Natural killer cell (primary cell): ENCODE data around the gene SLC19A3. TPM values are rescaled to one million over a fixed set of nuclear protein-coding genes. Genes with fewer than 3 reads are reported as not detected.

ENCODE experiments used
- ATAC-seq, 3 donors: fragments of 150-1000 bp in 2 of 3; fragments of 200-7000 bp in 1 of 3; cut with Tn5 transposase; 1 replicate in 1 of 3; 2 replicates in 2 of 3; pipeline ENCODE4 v1.10.0; 2021; ENCODE audit warnings: mild to moderate bottlenecking in 2 of 3, moderate library complexity in 2 of 3
- DNase-seq, 2 donors: peaks; one replicate each; pipeline versions ENCODE4 v3.0.0 to v3.0.0-alpha.2; 2013 to 2021; ENCODE audit warnings: mixed read lengths in 1 of 2
- H3K27ac ChIP-seq: one replicate; pipeline ENCODE4 v1.5.1; 2013; ENCODE audit warnings: mild to moderate bottlenecking, low read length
- H3K27me3 ChIP-seq: one replicate; pipeline ENCODE4 v1.6.1; 2013; ENCODE audit warnings: low read length; ENCODE audit not compliant: control insufficient read depth, insufficient read depth
- H3K36me3 ChIP-seq: one replicate; pipeline ENCODE4 v1.6.1; 2013; ENCODE audit warnings: low read length; ENCODE audit not compliant: control insufficient read depth, insufficient read depth
- H3K4me1 ChIP-seq: one replicate; pipeline ENCODE4 v1.6.1; 2013; ENCODE audit warnings: low read length; ENCODE audit not compliant: control insufficient read depth, insufficient read depth
- H3K4me3 ChIP-seq: one replicate; pipeline ENCODE4 v1.5.1; 2013; ENCODE audit warnings: low read length
- H3K9me3 ChIP-seq: one replicate; pipeline ENCODE4 v1.6.1; 2013; ENCODE audit warnings: low read length; ENCODE audit not compliant: control insufficient read depth, insufficient read depth
- H3K27ac Mint-ChIP-seq, 2 donors: one replicate each; pipeline ENCODE4 v1.8.0; 2022; ENCODE audit warnings: mild to moderate bottlenecking in 2 of 2, mixed read lengths in 2 of 2, moderate library complexity in 1 of 2
- H3K27me3 Mint-ChIP-seq, 2 donors: one replicate each; pipeline ENCODE4 v1.8.0; 2022; ENCODE audit warnings: low read depth in 2 of 2, mixed read lengths in 2 of 2
- H3K36me3 Mint-ChIP-seq: one replicate; pipeline ENCODE4 v1.8.0; 2022; ENCODE audit warnings: mixed read lengths
- H3K4me1 Mint-ChIP-seq, 2 donors: one replicate each; pipeline ENCODE4 v1.8.0; 2022; ENCODE audit warnings: mixed read lengths in 2 of 2
- H3K4me3 Mint-ChIP-seq: one replicate; pipeline ENCODE4 v1.8.0; 2022; ENCODE audit warnings: mild to moderate bottlenecking, moderate library complexity, mixed read lengths
- H3K9me3 Mint-ChIP-seq, 2 donors: one replicate each; pipeline ENCODE4 v1.8.0; 2022; ENCODE audit warnings: mixed read lengths in 2 of 2
- WGBS: methylation state at CpG from one replicate; pipeline ENCODE4 v1.1.7; 2013; ENCODE audit warnings: missing lambda C conversion rate; ENCODE audit not compliant: insufficient coverage; 5-methylcytosine and 5-hydroxymethylcytosine counted together
- intact Hi-C: fragments of 100-400 bp; cut with micrococcal nuclease; formaldehyde crosslinking; loops from one replicate; pipeline ENCODE4 v1.14.2; 2022
- total RNA-seq, 4 donors: library from RNA; stranded (reverse); fragments of 120-200 nt in 1 of 4; gene quantifications; one replicate each; pipeline versions ENCODE4 v1.2.3 to v1.2.4, GENCODE V29; 2013 to 2022
- TF ChIP-seq, protein P1 (sequence below): fragments of 200-600 bp; IDR thresholded peaks from one replicate; pipeline ENCODE4 v1.8.0; 2022; ENCODE audit warnings: antibody characterized with exemption

Gene SLC19A3
- total RNA-seq, 3 donors from 2014 or later (not counting 1 experiment from before 2014, with no cell fraction given): not detected

- Mint-ChIP-seq H3K36me3 (no peaks in the 10 kb centered on the region), H3K4me3 (no peak overlapping the region)
- no CpG with 5 or more reads among the region's 2 CpGs for whole genome bisulfite sequencing
Observed at GRCh38 chr2:227716501-227716900, 1.3 kb downstream of the SLC19A3 start.

DNA sequence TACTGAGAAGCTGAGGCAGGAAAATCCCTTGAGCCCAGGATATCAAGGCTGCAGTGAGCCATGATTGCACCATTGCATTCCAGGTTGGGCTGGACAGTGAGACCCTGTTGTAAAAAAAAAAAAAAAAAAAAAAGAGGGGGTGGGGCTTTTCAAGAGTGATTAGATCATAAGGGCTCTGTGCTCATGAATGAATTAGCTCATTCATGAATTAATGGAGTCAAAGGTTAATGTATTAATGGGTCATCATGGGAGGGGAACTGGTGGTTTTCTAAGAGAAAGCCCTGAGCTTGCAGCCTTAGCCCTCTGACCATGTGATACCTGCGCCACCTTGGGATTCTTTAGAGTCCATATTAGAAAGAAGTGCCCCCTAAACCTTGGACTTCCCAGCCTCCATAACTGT, 4.5 kb downstream of the SLC19A3 start:
- Histone ChIP-seq H3K36me3 (no peaks in the 10 kb centered on the region), H3K4me3 (no peak overlapping the region), H3K9me3 (no peaks in the 10 kb centered on the region), H3K4me1 (no peaks in the 10 kb centered on the region), H3K27me3 (no peaks in the 10 kb centered on the region), H3K27ac (no peak overlapping the region)
- Mint-ChIP-seq H3K4me3 (no peak overlapping the region), H3K36me3 (no peaks in the 10 kb centered on the region), H3K4me1 (no peaks in the 10 kb centered on the region), H3K27ac (no peak overlapping the region), H3K9me3 (no peaks in the 10 kb centered on the region), H3K27me3 (peaks cover 0 to 6% of the 10 kb centered on the region in 2 donors)
- DNase-seq (no peak), ATAC-seq (no peak)
- intact Hi-C loops: no loop called here
- TF ChIP-seq, protein P1, sequence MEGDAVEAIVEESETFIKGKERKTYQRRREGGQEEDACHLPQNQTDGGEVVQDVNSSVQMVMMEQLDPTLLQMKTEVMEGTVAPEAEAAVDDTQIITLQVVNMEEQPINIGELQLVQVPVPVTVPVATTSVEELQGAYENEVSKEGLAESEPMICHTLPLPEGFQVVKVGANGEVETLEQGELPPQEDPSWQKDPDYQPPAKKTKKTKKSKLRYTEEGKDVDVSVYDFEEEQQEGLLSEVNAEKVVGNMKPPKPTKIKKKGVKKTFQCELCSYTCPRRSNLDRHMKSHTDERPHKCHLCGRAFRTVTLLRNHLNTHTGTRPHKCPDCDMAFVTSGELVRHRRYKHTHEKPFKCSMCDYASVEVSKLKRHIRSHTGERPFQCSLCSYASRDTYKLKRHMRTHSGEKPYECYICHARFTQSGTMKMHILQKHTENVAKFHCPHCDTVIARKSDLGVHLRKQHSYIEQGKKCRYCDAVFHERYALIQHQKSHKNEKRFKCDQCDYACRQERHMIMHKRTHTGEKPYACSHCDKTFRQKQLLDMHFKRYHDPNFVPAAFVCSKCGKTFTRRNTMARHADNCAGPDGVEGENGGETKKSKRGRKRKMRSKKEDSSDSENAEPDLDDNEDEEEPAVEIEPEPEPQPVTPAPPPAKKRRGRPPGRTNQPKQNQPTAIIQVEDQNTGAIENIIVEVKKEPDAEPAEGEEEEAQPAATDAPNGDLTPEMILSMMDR: no peak
- whole genome bisulfite sequencing: 73% methylated on average over 1 of the region's 1 CpG

More at GRCh38 chr2:227716501-227716900, 1.3 kb downstream of the SLC19A3 start:
- no peaks in the 10 kb centered on the region for H3K4me1 Mint-ChIP-seq
- no peak overlapping the region for H3K27ac Mint-ChIP-seq
- no peaks in the 10 kb centered on the region for H3K27me3 ChIP-seq
- H3K27me3 Mint-ChIP-seq: peaks cover 0 to 14% of the 10 kb centered on the region in 2 donors
- H3K4me3 ChIP-seq: no peak overlapping the region
- H3K4me1 ChIP-seq: no peaks in the 10 kb centered on the region
- ATAC-seq: no peak
- no peaks in the 10 kb centered on the region for H3K36me3 ChIP-seq
- TF ChIP-seq, protein P1: no peak
- no peak for DNase-seq
- intact Hi-C loops: no loop called here
- H3K9me3 Mint-ChIP-seq: no peaks in the 10 kb centered on the region
- no peak overlapping the region for H3K27ac ChIP-seq
- H3K9me3 ChIP-seq: no peaks in the 10 kb centered on the region

- TF ChIP-seq, protein P1: no peak
- Mint-ChIP-seq H3K4me1 (no peaks in the 10 kb centered on the region), H3K9me3 (no peaks in the 10 kb centered on the region), H3K27me3 (peaks cover 0 to 2% of the 10 kb centered on the region in 2 donors), H3K4me3 (no peak overlapping the region), H3K36me3 (no peaks in the 10 kb centered on the region), H3K27ac (no peak overlapping the region)
- Histone ChIP-seq H3K27ac (no peak overlapping the region), H3K4me3 (no peak overlapping the region), H3K27me3 (no peaks in the 10 kb centered on the region), H3K36me3 (no peaks in the 10 kb centered on the region), H3K4me1 (no peaks in the 10 kb centered on the region), H3K9me3 (no peaks in the 10 kb centered on the region)
- no peak for DNase-seq
- intact Hi-C loops: no loop called here
- WGBS: 96% methylated on average over 6 of the region's 7 CpGs
- ATAC-seq: no peak
Observed at GRCh38 chr2:227710986-227711385, 6.8 kb downstream of the SLC19A3 start.

GRCh38 chr2:227707390-227707789, 10.4 kb downstream of the SLC19A3 start:
- Mint-ChIP-seq H3K27ac (no peak overlapping the region), H3K27me3 (peaks cover 0 to 2% of the 10 kb centered on the region in 2 donors), H3K4me3 (no peak overlapping the region), H3K9me3 (no peaks in the 10 kb centered on the region), H3K36me3 (no peaks in the 10 kb centered on the region), H3K4me1 (no peaks in the 10 kb centered on the region)
- no peak for ATAC-seq
- no peak for DNase-seq
- no peak overlapping the region for H3K4me3 ChIP-seq
- no peaks in the 10 kb centered on the region for H3K4me1 ChIP-seq
- H3K36me3 ChIP-seq: no peaks in the 10 kb centered on the region
- WGBS: 74% methylated on average over 4 of the region's 6 CpGs
- H3K9me3 ChIP-seq: no peaks in the 10 kb centered on the region
- H3K27me3 ChIP-seq: no peaks in the 10 kb centered on the region
- TF ChIP-seq, protein P1: no peak
- intact Hi-C loops: no loop called here
- H3K27ac ChIP-seq: no peak overlapping the region
